SK-N-SH (cell line): ENCODE data around the gene TMEM232. TPM values are rescaled to one million over a fixed set of nuclear protein-coding genes. Genes with fewer than 3 reads are reported as not detected.

Experiments
- CTCF ChIA-PET: fragments of 300-600, 350-600 bp; formaldehyde crosslinking; extraction: SDS; loops from one replicate; lab custom pipeline; 2021; lab: Yijun Ruan, JAX
- POLR2A ChIA-PET: fragments of 350-600 bp; sonication (Branson Sonifier 250); formaldehyde crosslinking; extraction: SDS; loops from one replicate; lab custom pipeline; 2020; ENCODE audit warnings: antibody characterized with exemption, inconsistent platforms; lab: Yijun Ruan, JAX
- DNase-seq: peaks from one replicate; pipeline ENCODE4 v3.0.0; 2012
- H2AFZ ChIP-seq: fragments of 200-600 bp; sonication (generic); 2 replicates; pipeline ENCODE4 v1.8.1; 2016; ENCODE audit warnings: antibody characterized with exemption, mild to moderate bottlenecking, low read depth
- H3F3A ChIP-seq: fragments of 200-600 bp; sonication (generic); replicated peaks from 2 replicates; pipeline ENCODE3; 2016; ENCODE audit warnings: antibody characterized with exemption, mild to moderate bottlenecking; ENCODE audit not compliant: insufficient read depth
- H3K27ac ChIP-seq, 2 experiments: fragments of 200-500 bp in 1 of 2; fragments of 200-600 bp in 1 of 2; sonication (Bioruptor generic) in 1 of 2; sonication (generic), shearing (Covaris generic) in 1 of 2; 2 replicates each; pipeline versions ENCODE4 v1.5.1 to v1.6.1; 2014 to 2016; ENCODE audit warnings: low read depth in 2 of 2, inconsistent platforms in 1 of 2, low read length in 1 of 2, mild to moderate bottlenecking in 1 of 2, mixed read lengths in 1 of 2
- H3K27me3 ChIP-seq: fragments of 200-600 bp; sonication (generic), shearing (Covaris generic); 2 replicates; pipeline ENCODE4 v1.6.1; 2016; ENCODE audit warnings: mixed run types; ENCODE audit not compliant: insufficient read depth
- H3K36me3 ChIP-seq, 2 experiments: fragments of 200-500 bp in 1 of 2; fragments of 200-600 bp in 1 of 2; sonication (Bioruptor generic) in 1 of 2; sonication (generic) in 1 of 2; replicated peaks in 1 of 2; 2 replicates each; pipeline versions ENCODE3 to v1.5.1; 2014 to 2016; ENCODE audit warnings: low read length in 1 of 2, mild to moderate bottlenecking in 1 of 2; ENCODE audit not compliant: insufficient read depth in 2 of 2, control insufficient read depth in 1 of 2
- H3K4me1 ChIP-seq, 2 experiments: fragments of 200-500 bp in 1 of 2; fragments of 200-600 bp in 1 of 2; sonication (Bioruptor generic) in 1 of 2; sonication (generic), shearing (Covaris generic) in 1 of 2; 2 replicates each; pipeline versions ENCODE4 v1.5.1 to v1.6.1; 2014 to 2016; ENCODE audit warnings: low read depth in 1 of 2, low read length in 1 of 2, mixed run types in 1 of 2; ENCODE audit not compliant: insufficient read depth in 2 of 2, control insufficient read depth in 1 of 2
- H3K4me2 ChIP-seq: fragments of 200-600 bp; sonication (generic), shearing (Covaris generic); 2 replicates; pipeline ENCODE4 v1.6.1; 2017; ENCODE audit warnings: mixed run types
- H3K4me3 ChIP-seq, 2 experiments: fragments of 200-500 bp in 1 of 2; fragments of 200-600 bp in 1 of 2; sonication (Bioruptor generic) in 1 of 2; sonication (generic), shearing (Covaris generic) in 1 of 2; 2 replicates each; pipeline versions ENCODE4 v1.5.1 to v1.8.1; 2014 to 2016; ENCODE audit warnings: low read depth in 2 of 2, inconsistent platforms in 1 of 2, low read length in 1 of 2, mild to moderate bottlenecking in 1 of 2, mixed read lengths in 1 of 2, moderate library complexity in 1 of 2
- H3K79me2 ChIP-seq: fragments of 200-600 bp; sonication (generic); 2 replicates; pipeline ENCODE4 v1.8.1; 2017; ENCODE audit warnings: mild to moderate bottlenecking; ENCODE audit not compliant: insufficient read depth
- H3K9ac ChIP-seq: fragments of 200-600 bp; sonication (generic); 2 replicates; pipeline ENCODE4 v1.6.1; 2017; ENCODE audit warnings: mixed run types
- H3K9me2 ChIP-seq: fragments of 200-600 bp; sonication (generic); 2 replicates; pipeline ENCODE4 v1.6.1; 2017; ENCODE audit warnings: mixed run types
- H3K9me3 ChIP-seq: fragments of 200-600 bp; sonication (generic); 2 replicates; pipeline ENCODE4 v1.6.1; 2017; ENCODE audit warnings: mixed run types, mild to moderate bottlenecking, moderate library complexity
- H4K20me1 ChIP-seq: fragments of 200-600 bp; sonication (generic); 2 replicates; pipeline ENCODE4 v1.6.1; 2017; ENCODE audit warnings: mild to moderate bottlenecking, mixed run types; ENCODE audit not compliant: insufficient read depth
- CHD2 ChIP-seq: fragments of 150-350 bp; IDR thresholded peaks from 2 replicates; pipeline ENCODE4 v1.6.1; 2018; ENCODE audit warnings: low read length; ENCODE audit not compliant: partially characterized antibody
- ELF1 ChIP-seq: IDR thresholded peaks from 2 replicates; pipeline ENCODE4 v1.4.0; 2012
- EP300 ChIP-seq, 2 experiments: IDR thresholded peaks; 2 replicates each; pipeline versions ENCODE4 v1.4.0 to v1.6.1; 2012; ENCODE audit warnings: borderline replicate concordance in 1 of 2, low read depth in 1 of 2, low read length in 1 of 2
- EZH2phosphoT487 ChIP-seq: fragments of 200-600 bp; sonication (generic); IDR thresholded peaks from 2 replicates; pipeline ENCODE4 v1.6.1; 2017; ENCODE audit warnings: low read depth, mixed run types, mild to moderate bottlenecking, antibody characterized with exemption, moderate library complexity, borderline replicate concordance
- FOXJ3 ChIP-seq: sonication (generic); formaldehyde crosslinking; IDR thresholded peaks from 2 replicates; pipeline ENCODE4 v1.5.1; 2020; ENCODE audit warnings: mild to moderate bottlenecking, missing genetic modification reagents
- FOXM1 ChIP-seq: IDR thresholded peaks from 2 replicates; pipeline ENCODE4 v1.4.0; 2012; ENCODE audit warnings: low read depth, mild to moderate bottlenecking
- GABPA ChIP-seq: IDR thresholded peaks from 2 replicates; pipeline ENCODE4 v1.4.0; 2012; ENCODE audit warnings: low read depth, mild to moderate bottlenecking
- GATA2 ChIP-seq: sonication (generic); formaldehyde crosslinking; IDR thresholded peaks from 2 replicates; pipeline ENCODE4 v1.5.0; 2020; ENCODE audit warnings: mild to moderate bottlenecking, missing genetic modification reagents
- NFIC ChIP-seq: IDR thresholded peaks from 2 replicates; pipeline ENCODE4 v1.4.0; 2012; ENCODE audit warnings: borderline replicate concordance
- POLR2AphosphoS5 ChIP-seq: IDR thresholded peaks from 2 replicates; pipeline ENCODE4 v1.6.1; 2012; ENCODE audit warnings: low read depth, low read length
- RXRA ChIP-seq: IDR thresholded peaks from 2 replicates; pipeline ENCODE4 v1.4.0; 2012; ENCODE audit warnings: low read depth, mild to moderate bottlenecking, borderline replicate concordance
- SIN3A ChIP-seq: IDR thresholded peaks from 2 replicates; pipeline ENCODE4 v1.6.1; 2012; ENCODE audit warnings: low read depth, mild to moderate bottlenecking, low read length, moderate library complexity, borderline replicate concordance
- SMC3 ChIP-seq: IDR thresholded peaks from 2 replicates; pipeline ENCODE4 v1.6.1; 2012; ENCODE audit warnings: low read depth, low read length, improper control_type of control experiment
- WGBS: methylation state at CpG from one replicate; pipeline ENCODE4 v1.1.6; 2017; ENCODE audit warnings: low lambda C conversion rate; 5-methylcytosine and 5-hydroxymethylcytosine counted together
- polyA plus RNA-seq, 3 experiments: library from polyadenylated mRNA; depleted of rRNA; stranded (reverse); fragments of >200 nt; gene quantifications; 2 replicates each; pipeline ENCODE4 v1.2.3, GENCODE V29; 2012
- TF ChIP-seq, protein P1 (sequence below): fragments of 150-350 bp; IDR thresholded peaks from 2 replicates; pipeline ENCODE4 v1.6.1; 2017; ENCODE audit warnings: antibody characterized with exemption, low read length, low read depth, borderline replicate concordance
- TF ChIP-seq, protein P2 (sequence below): IDR thresholded peaks from 2 replicates; pipeline ENCODE4 v1.4.0; 2012; ENCODE audit warnings: low read depth

The TMEM232 gene
- polyA plus RNA-seq, 1 of the 3 experiments (the other 2 are of a cell fraction): 0.66 TPM

DNA sequence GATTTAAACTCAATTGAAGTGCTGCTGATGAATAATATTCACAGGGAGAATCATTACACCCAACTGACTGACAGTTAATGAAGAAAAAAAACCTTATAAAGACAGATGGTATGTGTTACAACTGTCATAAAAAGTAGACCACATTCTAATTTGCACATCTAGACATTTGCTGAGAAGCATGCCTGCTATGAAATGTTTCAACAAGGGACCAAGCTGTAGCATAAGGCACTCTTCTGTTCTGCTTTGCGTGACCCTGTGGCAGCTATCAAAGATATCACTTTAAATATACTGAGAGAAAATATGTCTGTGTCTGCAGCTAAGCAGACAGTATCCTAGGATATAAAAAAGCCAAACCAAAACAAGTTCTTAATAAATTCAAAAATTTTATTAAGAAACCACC, 153.7 kb downstream of the TMEM232 start:
- no peak for TF ChIP-seq NFIC
- TF ChIP-seq RXRA: no peak
- Histone ChIP-seq H3K4me2 (no peak overlapping the region), H3K9me3 (no peaks in the 10 kb centered on the region), H4K20me1 (no peaks in the 10 kb centered on the region), H3K9me2 (no peaks in the 10 kb centered on the region), H2AFZ (no peak overlapping the region), H3K9ac (no peak overlapping the region), H3K27ac (no peak overlapping the region), H3K4me3 (no peak overlapping the region), H3K36me3 (no peaks in the 10 kb centered on the region), H3K4me1 (no peaks in the 10 kb centered on the region), H3K79me2 (no peaks in the 10 kb centered on the region), H3K27me3 (no peaks in the 10 kb centered on the region), H3F3A (no peaks in the 10 kb centered on the region)
- WGBS: 50% methylated on average over 1 of the region's 1 CpG
- ChIA-PET POLR2A (no interaction called here), CTCF (interaction anchor here (2.0 to 2.4 kb wide), 2 partner anchors 17 to 131 kb away, joined by 6 read pairs; no protein-coding TSS in a partner anchor)
- DNase-seq: no peak

DNA sequence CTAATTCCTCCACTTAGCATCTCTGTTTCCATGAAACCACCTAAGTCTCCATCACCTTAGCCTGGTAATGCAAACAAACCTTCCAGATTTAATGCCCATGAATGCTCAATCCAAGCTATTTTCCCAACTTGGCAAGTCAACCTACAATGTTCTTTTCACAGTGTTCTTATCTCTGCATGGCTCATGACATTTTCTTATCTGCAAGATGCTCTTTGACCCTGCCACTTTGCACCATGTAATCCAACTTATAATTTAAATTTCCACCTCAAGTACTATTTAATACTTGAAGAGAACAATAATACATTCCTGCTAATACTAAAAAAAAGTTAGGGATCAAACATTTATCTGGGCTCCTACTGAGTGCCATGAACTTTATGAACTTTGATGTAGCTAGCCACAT, 164.3 kb downstream of the TMEM232 start:
- CTCF ChIA-PET: no interaction called here
- Histone ChIP-seq H3K36me3 (no peaks in the 10 kb centered on the region), H3K79me2 (no peaks in the 10 kb centered on the region), H3K9me2 (no peaks in the 10 kb centered on the region), H3K9ac (no peak overlapping the region), H3K4me2 (no peak overlapping the region), H3F3A (no peaks in the 10 kb centered on the region), H3K9me3 (no peaks in the 10 kb centered on the region), H2AFZ (no peak overlapping the region), H3K4me3 (no peak overlapping the region), H4K20me1 (no peaks in the 10 kb centered on the region), H3K27ac (no peak overlapping the region), H3K4me1 (no peaks in the 10 kb centered on the region), H3K27me3 (no peaks in the 10 kb centered on the region)
- POLR2A ChIA-PET: no interaction called here
- TF ChIP-seq FOXM1: no peak
- TF ChIP-seq, protein P1, sequence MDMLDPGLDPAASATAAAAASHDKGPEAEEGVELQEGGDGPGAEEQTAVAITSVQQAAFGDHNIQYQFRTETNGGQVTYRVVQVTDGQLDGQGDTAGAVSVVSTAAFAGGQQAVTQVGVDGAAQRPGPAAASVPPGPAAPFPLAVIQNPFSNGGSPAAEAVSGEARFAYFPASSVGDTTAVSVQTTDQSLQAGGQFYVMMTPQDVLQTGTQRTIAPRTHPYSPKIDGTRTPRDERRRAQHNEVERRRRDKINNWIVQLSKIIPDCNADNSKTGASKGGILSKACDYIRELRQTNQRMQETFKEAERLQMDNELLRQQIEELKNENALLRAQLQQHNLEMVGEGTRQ: no peak
- TF ChIP-seq EZH2phosphoT487: no peak
- no peak for TF ChIP-seq GABPA
- TF ChIP-seq SMC3: no peak
- no peak for TF ChIP-seq RXRA
- TF ChIP-seq EP300 (IDR thresholded peaks at IDR 0.05; ENCODE audit: borderline replicate concordance in 1 of 2, low read depth in 1 of 2, low read length in 1 of 2): no peak
- no peak for TF ChIP-seq POLR2AphosphoS5
- no peak for TF ChIP-seq SIN3A
- TF ChIP-seq CHD2: no peak
- TF ChIP-seq FOXJ3: no peak
- TF ChIP-seq GATA2 (CRISPR knock-in tag): no peak
- no peak for TF ChIP-seq ELF1
- TF ChIP-seq NFIC: no peak
- TF ChIP-seq, protein P2, sequence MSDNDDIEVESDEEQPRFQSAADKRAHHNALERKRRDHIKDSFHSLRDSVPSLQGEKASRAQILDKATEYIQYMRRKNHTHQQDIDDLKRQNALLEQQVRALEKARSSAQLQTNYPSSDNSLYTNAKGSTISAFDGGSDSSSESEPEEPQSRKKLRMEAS: no peak
- no peak for DNase-seq
